H1 (cell line): Measurements from ENCODE around the gene IFNL1. TPM values are rescaled to one million over a fixed set of nuclear protein-coding genes. Genes with fewer than 3 reads are reported as not detected.
A peak's percentile ranks its signal among the peaks of the same experiment; 100 is the strongest.

ENCODE experiments used
- CTCF ChIA-PET: fragments of 300-600 bp; sonication (Branson Sonifier 250); formaldehyde crosslinking; loops from one replicate; lab custom pipeline; 2021; ENCODE audit not compliant: partially characterized antibody; lab: Charles Lee
- POLR2A ChIA-PET: fragments of 300-600 bp; sonication (Branson Sonifier 250); formaldehyde crosslinking; loops from one replicate; lab custom pipeline; 2021; ENCODE audit warnings: inconsistent platforms; ENCODE audit not compliant: partially characterized antibody; lab: Charles Lee
- DNase-seq, 2 experiments: peaks; one replicate each; pipeline versions ENCODE4 v3.0.0 to v3.0.0-alpha.2; 2010 to 2022; ENCODE audit warnings: low spot score in 2 of 2, low read depth in 1 of 2, mixed read lengths in 1 of 2
- FAIRE-seq: peaks from 2 replicates; lab custom pipeline; 2011; peaks lifted over from hg19 to GRCh38; lab: Jason Lieb, UNC
- H2AFZ ChIP-seq: 2 replicates; pipeline ENCODE4 v1.8.1; 2012; ENCODE audit warnings: low read length, inconsistent platforms
- H2AK5ac ChIP-seq: 2 replicates; pipeline ENCODE4 v1.6.1; 2013; ENCODE audit warnings: low read depth, low read length
- H2BK120ac ChIP-seq: replicated peaks from 2 replicates; pipeline ENCODE3; 2013; ENCODE audit warnings: low read depth, low read length, inconsistent platforms
- H2BK12ac ChIP-seq: 2 replicates; pipeline ENCODE4 v1.6.1; 2013; ENCODE audit warnings: low read depth, low read length
- H2BK15ac ChIP-seq: 2 replicates; pipeline ENCODE4 v1.6.1; 2013; ENCODE audit warnings: low read length
- H2BK20ac ChIP-seq: 2 replicates; pipeline ENCODE4 v1.6.1; 2013; ENCODE audit warnings: low read length
- H2BK5ac ChIP-seq: 2 replicates; pipeline ENCODE4 v1.6.1; 2013; ENCODE audit warnings: low read depth, low read length
- H3K14ac ChIP-seq: 2 replicates; pipeline ENCODE4 v1.6.1; 2013; ENCODE audit warnings: inconsistent platforms; ENCODE audit not compliant: insufficient read length
- H3K18ac ChIP-seq: 2 replicates; pipeline ENCODE4 v1.6.1; 2013; ENCODE audit warnings: low read length; ENCODE audit errors: extremely low read depth
- H3K23ac ChIP-seq: 2 replicates; pipeline ENCODE4 v1.6.1; 2013; ENCODE audit warnings: inconsistent platforms; ENCODE audit not compliant: insufficient read length
- H3K23me2 ChIP-seq: 2 replicates; pipeline ENCODE4 v1.6.1; 2013; ENCODE audit warnings: low read depth, low read length
- H3K27ac ChIP-seq: 2 replicates; pipeline ENCODE4 v1.6.1; 2011; ENCODE audit warnings: low read depth, low read length, inconsistent platforms
- H3K27me3 ChIP-seq, 4 experiments: replicated peaks in 1 of 4; 1 replicate in 1 of 4; 2 replicates in 3 of 4; pipeline versions ENCODE4 v1.6.1 to v1.8.1; 2011 to 2013; ENCODE audit warnings: low read length in 3 of 4, mild to moderate bottlenecking in 3 of 4, inconsistent platforms in 2 of 4, mixed read lengths in 2 of 4, moderate library complexity in 1 of 4; ENCODE audit not compliant: control insufficient read depth in 3 of 4, insufficient read depth in 3 of 4; ENCODE audit errors: extremely low read depth in 1 of 4
- H3K36me3 ChIP-seq, 4 experiments: 2 replicates each; pipeline versions ENCODE4 v1.6.1 to v1.8.1; 2011 to 2013; ENCODE audit warnings: mild to moderate bottlenecking in 4 of 4, low read length in 3 of 4, moderate library complexity in 2 of 4, control low read depth in 1 of 4, inconsistent platforms in 1 of 4; ENCODE audit not compliant: insufficient read depth in 4 of 4, control insufficient read depth in 2 of 4
- H3K4ac ChIP-seq: replicated peaks from 2 replicates; pipeline ENCODE3; 2013; ENCODE audit warnings: low read length, low read depth, mixed read lengths, inconsistent platforms; ENCODE audit not compliant: insufficient read length
- H3K4me1 ChIP-seq, 4 experiments: replicated peaks in 1 of 4; 1 replicate in 1 of 4; 2 replicates in 3 of 4; pipeline versions ENCODE4 v1.6.1 to v1.8.1; 2011 to 2013; ENCODE audit warnings: low read length in 3 of 4, inconsistent platforms in 2 of 4, mixed read lengths in 1 of 4; ENCODE audit not compliant: insufficient read depth in 4 of 4, control insufficient read depth in 3 of 4
- H3K4me2 ChIP-seq, 2 experiments: 2 replicates each; pipeline versions ENCODE4 v1.6.1 to v1.8.1; 2011 to 2013; ENCODE audit warnings: low read depth in 2 of 2, low read length in 2 of 2, control low read depth in 1 of 2, inconsistent platforms in 1 of 2, mild to moderate bottlenecking in 1 of 2; ENCODE audit not compliant: insufficient read depth in 1 of 2
- H3K4me3 ChIP-seq, 4 experiments: fragments of 200-600, 300-600 bp in 1 of 4; sonication (generic), shearing (Covaris generic), sonication (Bioruptor Twin) in 1 of 4; 2 replicates each; pipeline versions ENCODE4 v1.5.1 to v1.8.1; 2011 to 2016; ENCODE audit warnings: low read length in 4 of 4, low read depth in 3 of 4, control low read depth in 2 of 4, inconsistent platforms in 2 of 4, mild to moderate bottlenecking in 2 of 4, mixed read lengths in 1 of 4, moderate library complexity in 1 of 4; ENCODE audit not compliant: insufficient read depth in 2 of 4; ENCODE audit errors: extremely low read depth in 1 of 4
- H3K56ac ChIP-seq: replicated peaks from 2 replicates; pipeline ENCODE3; 2013; ENCODE audit warnings: low read depth, mild to moderate bottlenecking, mixed read lengths, low read length, inconsistent platforms; ENCODE audit not compliant: insufficient read length
- H3K79me1 ChIP-seq: 2 replicates; pipeline ENCODE4 v1.6.1; 2013; ENCODE audit warnings: low read depth, low read length, control low read depth
- H3K79me2 ChIP-seq, 2 experiments: 2 replicates each; pipeline versions ENCODE4 v1.6.1 to v1.8.1; 2012 to 2013; ENCODE audit warnings: low read length in 2 of 2, mild to moderate bottlenecking in 2 of 2, inconsistent platforms in 1 of 2; ENCODE audit not compliant: insufficient read depth in 2 of 2, control insufficient read depth in 1 of 2
- H3K9ac ChIP-seq, 4 experiments: replicated peaks in 1 of 4; 1 replicate in 1 of 4; 2 replicates in 3 of 4; pipeline versions ENCODE4 v1.6.1 to v1.8.1; 2011 to 2013; ENCODE audit warnings: low read depth in 3 of 4, low read length in 3 of 4, control low read depth in 2 of 4, mild to moderate bottlenecking in 2 of 4, moderate library complexity in 2 of 4, inconsistent platforms in 1 of 4; ENCODE audit errors: extremely low read depth in 1 of 4
- H3K9me3 ChIP-seq, 2 experiments: 2 replicates each; pipeline versions ENCODE4 v1.6.1 to v1.8.1; 2012 to 2013; ENCODE audit warnings: mild to moderate bottlenecking in 2 of 2, moderate library complexity in 2 of 2, control low read depth in 1 of 2, inconsistent platforms in 1 of 2, low read depth in 1 of 2, low read length in 1 of 2, mixed read lengths in 1 of 2; ENCODE audit not compliant: insufficient read depth in 2 of 2
- H4K20me1 ChIP-seq, 2 experiments: replicated peaks in 1 of 2; 2 replicates each; pipeline versions ENCODE3 to v1.8.1; 2011 to 2013; ENCODE audit warnings: inconsistent platforms in 2 of 2, low read length in 2 of 2, mild to moderate bottlenecking in 1 of 2; ENCODE audit not compliant: insufficient read depth in 2 of 2, control insufficient read depth in 1 of 2
- H4K5ac ChIP-seq: 2 replicates; pipeline ENCODE4 v1.6.1; 2013; ENCODE audit warnings: low read length, low read depth, mixed read lengths, inconsistent platforms; ENCODE audit not compliant: insufficient read length
- H4K8ac ChIP-seq: 2 replicates; pipeline ENCODE4 v1.8.0; 2013; ENCODE audit warnings: mild to moderate bottlenecking, moderate library complexity, low read length, inconsistent platforms; ENCODE audit not compliant: insufficient read depth; ENCODE audit errors: extremely low read depth
- H4K91ac ChIP-seq: replicated peaks from 2 replicates; pipeline ENCODE3; 2013; ENCODE audit warnings: low read length, mixed read lengths, inconsistent platforms; ENCODE audit not compliant: insufficient read length
- BRCA1 ChIP-seq: IDR thresholded peaks from 2 replicates; pipeline ENCODE4 v1.6.1; 2012; ENCODE audit warnings: low read depth, low read length, improper control_type of control experiment
- CBX5 ChIP-seq: fragments of 300-800, 300-1000 bp; sonication (generic); IDR thresholded peaks from 2 replicates; pipeline ENCODE4 v1.7.1; 2016; ENCODE audit warnings: antibody characterized with exemption, low read length, low read depth
- CHD1 ChIP-seq: IDR thresholded peaks from 2 replicates; pipeline ENCODE4 v1.6.1; 2012; ENCODE audit warnings: low read depth, low read length, improper control_type of control experiment
- EZH2 ChIP-seq: fragments of 200-600 bp; sonication (generic); IDR thresholded peaks from 2 replicates; pipeline ENCODE4 v1.7.1; 2012; ENCODE audit warnings: low read depth, mild to moderate bottlenecking, moderate library complexity, low read length, inconsistent platforms; ENCODE audit not compliant: severe bottlenecking
- HDAC6 ChIP-seq: IDR thresholded peaks from one replicate; pipeline ENCODE4 v1.7.1; 2012; ENCODE audit warnings: low read depth, mild to moderate bottlenecking, inconsistent platforms, low read length, moderate library complexity
- NRF1 ChIP-seq: IDR thresholded peaks from 2 replicates; pipeline ENCODE4 v1.6.1; 2011; ENCODE audit warnings: mild to moderate bottlenecking, low read depth, low read length, improper control_type of control experiment
- POLR2A ChIP-seq, 2 experiments: IDR thresholded peaks; 1 replicate in 1 of 2; 2 replicates in 1 of 2; pipeline ENCODE4 v1.6.1; 2011; ENCODE audit warnings: low read depth in 2 of 2, low read length in 2 of 2, mild to moderate bottlenecking in 2 of 2; ENCODE audit errors: control extremely low read depth in 1 of 2
- POLR2AphosphoS5 ChIP-seq: IDR thresholded peaks from 2 replicates; pipeline ENCODE4 v1.6.1; 2011; ENCODE audit warnings: low read depth, low read length
- SIN3A ChIP-seq, 2 experiments: IDR thresholded peaks in 1 of 2; conservative IDR thresholded peaks in 1 of 2; 2 replicates each; pipeline ENCODE4 v1.6.1; 2011 to 2012; ENCODE audit warnings: low read length in 2 of 2, improper control_type of control experiment in 1 of 2, low read depth in 1 of 2, mild to moderate bottlenecking in 1 of 2
- SP4 ChIP-seq: IDR thresholded peaks from 2 replicates; pipeline ENCODE4 v1.6.1; 2012; ENCODE audit warnings: low read length, inconsistent platforms
- TBP ChIP-seq: IDR thresholded peaks from 2 replicates; pipeline ENCODE4 v1.6.1; 2011; ENCODE audit warnings: low read depth, low read length, improper control_type of control experiment
- WGBS, 2 experiments: shearing (Covaris generic) in 1 of 2; methylation state at CpG; one replicate each; pipeline versions ENCODE4 v1.1.6 to v1.1.7; 2013 to 2015; ENCODE audit warnings: low lambda C conversion rate in 2 of 2, mixed read lengths in 2 of 2, inconsistent platforms in 1 of 2, low coverage in 1 of 2, missing lambda C conversion rate in 1 of 2; ENCODE audit not compliant: insufficient replicate concordance in 2 of 2, insufficient coverage in 1 of 2, insufficient read length in 1 of 2; ENCODE audit errors: extremely low coverage in 1 of 2, missing lambda C conversion rate in 1 of 2; 5-methylcytosine and 5-hydroxymethylcytosine counted together
- polyA plus RNA-seq, 7 experiments: library from polyadenylated mRNA; depleted of rRNA in 3 of 7; stranded (reverse) in 5 of 7; unstranded in 2 of 7; fragments of >200 nt in 5 of 7; fragments of 200-250 nt in 2 of 7; gene quantifications; 1 replicate in 5 of 7; 2 replicates in 1 of 7; 4 replicates in 1 of 7; pipeline versions ENCODE4 v1.2.1 to v1.2.3, GENCODE V29; 2011 to 2013; ENCODE audit warnings: missing spikeins in 2 of 7, mixed read lengths in 2 of 7
- total RNA-seq: library from RNA; stranded (reverse); fragmentation: NEBNext Ultra II Directional; extraction: Animal tissue kit (Norgen Biotek cat#: 25700); gene quantifications from 2 replicates; pipeline ENCODE4 v1.2.1, GENCODE V29; 2021
- TF ChIP-seq, protein P1 (sequence below): IDR thresholded peaks from 2 replicates; pipeline ENCODE4 v1.6.1; 2012; ENCODE audit warnings: inconsistent platforms
- TF ChIP-seq, protein P2 (sequence below): IDR thresholded peaks from 2 replicates; pipeline ENCODE4 v1.6.1; 2011; ENCODE audit warnings: low read depth, mild to moderate bottlenecking, low read length; ENCODE audit not compliant: insufficient read depth

IFNL1 gene
- total and polyA plus RNA-seq, 2 of the 8 experiments (the other 6 are each of a cell fraction or from before 2014, with no cell fraction given) = not detected

DNA sequence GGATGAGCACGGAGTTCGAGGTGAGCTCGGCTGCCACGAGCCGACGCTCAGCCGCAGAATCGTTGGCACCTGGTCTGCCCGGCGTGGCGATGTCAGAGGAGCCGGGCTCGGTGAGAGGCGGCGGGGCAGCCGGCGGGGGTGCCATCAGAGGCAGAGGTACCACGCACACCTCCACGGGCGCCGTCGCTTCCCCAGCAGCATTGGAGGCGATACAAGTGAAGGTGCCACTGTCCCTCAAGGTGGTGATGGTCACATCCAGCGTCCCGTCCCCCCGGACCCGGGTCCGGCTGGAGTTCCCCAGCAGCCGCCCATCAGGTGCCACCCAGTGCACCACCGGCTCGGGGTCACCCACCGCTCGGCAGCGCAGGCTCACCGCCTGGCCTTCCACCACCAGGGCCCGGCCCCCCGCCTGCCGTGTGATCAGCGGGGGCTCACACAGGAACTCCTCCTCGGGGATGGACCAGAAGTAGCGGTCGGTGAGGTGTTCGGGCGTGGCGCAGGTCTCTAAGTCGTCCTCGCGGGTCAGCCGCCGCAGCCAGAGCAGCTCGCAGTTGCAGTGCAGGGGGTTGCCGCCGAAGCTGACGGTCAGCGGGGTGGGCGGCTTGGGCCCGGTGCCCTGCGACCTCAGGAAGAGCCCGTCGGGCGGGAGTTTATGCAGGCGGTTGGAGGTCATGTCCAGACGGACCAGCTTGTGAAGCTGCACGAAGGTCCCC lies 18.0 kb downstream of the IFNL1 start:
- Histone ChIP-seq H3K9ac (no peak overlapping the region), H4K20me1 (peaks cover 0 to 4% of the 10 kb centered on the region in 2 experiments), H3K79me2 (no peaks in the 10 kb centered on the region), H3K4me1 (peaks cover 0 to 2% (median 0%) of the 10 kb centered on the region in 4 experiments; a peak in 3 of 7 replicates), H3K23ac (no peak overlapping the region), H2BK5ac (no peak overlapping the region), H3K27me3 (peaks cover 0 to 3% (median 1%) of the 10 kb centered on the region in 4 experiments; a peak in 2 of 7 replicates), H4K5ac (no peak overlapping the region), H2BK15ac (no peak overlapping the region), H3K23me2 (no peaks in the 10 kb centered on the region; the same call in 1 of the 2 replicates), H3K56ac (no peak overlapping the region), H2BK20ac (no peak overlapping the region), H2BK12ac (no peak overlapping the region), H3K4me3 (no peak overlapping the region), H2BK120ac (no peak overlapping the region), H3K14ac (no peak overlapping the region), H3K4me2 (no peak overlapping the region), H2AFZ (no peak overlapping the region), H4K91ac (no peak overlapping the region), H2AK5ac (no peak overlapping the region), H3K4ac (no peak overlapping the region), H3K79me1 (no peaks in the 10 kb centered on the region), H3K36me3 (peaks cover 0 to 15% (median 1%) of the 10 kb centered on the region in 4 experiments; a peak in 3 of 8 replicates), H3K9me3 (no peaks in the 10 kb centered on the region), H3K27ac (no peak overlapping the region), H3K18ac (no peak overlapping the region), H4K8ac (0 out of 2 replicates have a peak overlapping the region, but pooled peaks have one; percentile 19)
- ChIA-PET POLR2A (no interaction called here), CTCF (interaction anchor here (1.1 to 2.9 kb wide), 5 partner anchors 10 to 102 kb away, joined by 3 to 8 read pairs (median 7); no protein-coding TSS in a partner anchor)
- DNase-seq = no peak
- FAIRE-seq = no peak
- WGBS, 2 experiments = 94% methylated on average over 57 of the region's 64 CpGs; no CpG with 5 or more reads in 1 of the 2 experiments
- TF ChIP-seq BRCA1 = no peak
- TF ChIP-seq CHD1 = no peak
- TF ChIP-seq, protein P1, sequence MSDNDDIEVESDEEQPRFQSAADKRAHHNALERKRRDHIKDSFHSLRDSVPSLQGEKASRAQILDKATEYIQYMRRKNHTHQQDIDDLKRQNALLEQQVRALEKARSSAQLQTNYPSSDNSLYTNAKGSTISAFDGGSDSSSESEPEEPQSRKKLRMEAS = no peak
- no peak for TF ChIP-seq SIN3A (conservative IDR thresholded peaks at IDR 0.05 in 1 of 2, IDR thresholded peaks at IDR 0.05 in 1 of 2; ENCODE audit: low read depth in 1 of 2, low read length in 2 of 2)
- no peak for TF ChIP-seq EZH2
- no peak for TF ChIP-seq SP4
- no peak for TF ChIP-seq POLR2AphosphoS5
- no peak for TF ChIP-seq HDAC6
- no peak for TF ChIP-seq CBX5
- TF ChIP-seq TBP = no peak
- TF ChIP-seq, protein P2, sequence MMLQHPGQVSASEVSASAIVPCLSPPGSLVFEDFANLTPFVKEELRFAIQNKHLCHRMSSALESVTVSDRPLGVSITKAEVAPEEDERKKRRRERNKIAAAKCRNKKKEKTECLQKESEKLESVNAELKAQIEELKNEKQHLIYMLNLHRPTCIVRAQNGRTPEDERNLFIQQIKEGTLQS = no peak
- TF ChIP-seq POLR2A (IDR thresholded peaks at IDR 0.05; ENCODE audit: control extremely low read depth in 1 of 2, low read depth in 2 of 2, low read length in 2 of 2) = no peak
- TF ChIP-seq NRF1 = no peak
